DND-41 (cell line): Measurements from ENCODE around the gene BRAF.

Source experiments
- ATAC-seq: fragments of 200-7000 bp; cut with Tn5 transposase; 3 replicates; pipeline ENCODE4 v1.9.1; 2021; ENCODE audit warnings: low read depth; ENCODE audit not compliant: insufficient read depth
- DNase-seq: peaks from one replicate; pipeline ENCODE4 v3.0.0-alpha.2; 2020
- H2AFZ ChIP-seq: 2 replicates; pipeline ENCODE4 v1.6.0; 2012; ENCODE audit warnings: low read depth, low read length
- H3K27ac ChIP-seq: 2 replicates; pipeline ENCODE4 v1.5.1; 2012; ENCODE audit warnings: low read length, inconsistent platforms
- H3K27me3 ChIP-seq: fragments of 200-600 bp; sonication (generic); 2 replicates; pipeline ENCODE4 v1.6.0; 2012; ENCODE audit warnings: low read length, mild to moderate bottlenecking, inconsistent platforms; ENCODE audit not compliant: insufficient read depth, poor library complexity
- H3K36me3 ChIP-seq: 2 replicates; pipeline ENCODE4 v1.5.1; 2012; ENCODE audit warnings: low read length, inconsistent platforms; ENCODE audit not compliant: insufficient read depth
- H3K4me1 ChIP-seq: 2 replicates; pipeline ENCODE4 v1.5.1; 2012; ENCODE audit warnings: mild to moderate bottlenecking, low read length; ENCODE audit not compliant: insufficient read depth
- H3K4me2 ChIP-seq: 2 replicates; pipeline ENCODE4 v1.6.0; 2012; ENCODE audit warnings: mild to moderate bottlenecking, moderate library complexity, low read length, inconsistent platforms; ENCODE audit not compliant: insufficient read depth
- H3K4me3 ChIP-seq, 2 experiments: fragments of 200-600 bp in 1 of 2; shearing (Covaris generic) in 1 of 2; 2 replicates each; pipeline ENCODE4 v1.5.1; 2012 to 2016; ENCODE audit warnings: inconsistent platforms in 2 of 2, low read length in 2 of 2, mild to moderate bottlenecking in 2 of 2, low read depth in 1 of 2, moderate library complexity in 1 of 2
- H3K79me2 ChIP-seq: 2 replicates; pipeline ENCODE4 v1.6.0; 2012; ENCODE audit warnings: low read length, inconsistent platforms; ENCODE audit not compliant: insufficient read depth
- H3K9ac ChIP-seq: 2 replicates; pipeline ENCODE4 v1.6.0; 2012; ENCODE audit warnings: low read depth, mild to moderate bottlenecking, inconsistent platforms, low read length, moderate library complexity
- H3K9me3 ChIP-seq: 2 replicates; pipeline ENCODE4 v1.5.1; 2012; ENCODE audit warnings: low read length, moderate library complexity, mild to moderate bottlenecking, inconsistent platforms; ENCODE audit not compliant: insufficient read depth, severe bottlenecking
- H4K20me1 ChIP-seq: 2 replicates; pipeline ENCODE4 v1.6.0; 2012; ENCODE audit warnings: low read length; ENCODE audit not compliant: insufficient read depth
- EZH2 ChIP-seq: IDR thresholded peaks from 3 replicates; pipeline ENCODE4 v1.6.1; 2012; ENCODE audit warnings: borderline replicate concordance, low read depth, mild to moderate bottlenecking, moderate library complexity, low read length, inconsistent platforms; ENCODE audit not compliant: severe bottlenecking
- TF ChIP-seq, protein P1 (sequence below): IDR thresholded peaks from 2 replicates; pipeline ENCODE4 v1.5.1; 2012; ENCODE audit warnings: borderline replicate concordance, low read length, moderate library complexity, mild to moderate bottlenecking; ENCODE audit not compliant: poor library complexity, severe bottlenecking; ENCODE audit errors: extremely low read depth

Gene BRAF

DNA sequence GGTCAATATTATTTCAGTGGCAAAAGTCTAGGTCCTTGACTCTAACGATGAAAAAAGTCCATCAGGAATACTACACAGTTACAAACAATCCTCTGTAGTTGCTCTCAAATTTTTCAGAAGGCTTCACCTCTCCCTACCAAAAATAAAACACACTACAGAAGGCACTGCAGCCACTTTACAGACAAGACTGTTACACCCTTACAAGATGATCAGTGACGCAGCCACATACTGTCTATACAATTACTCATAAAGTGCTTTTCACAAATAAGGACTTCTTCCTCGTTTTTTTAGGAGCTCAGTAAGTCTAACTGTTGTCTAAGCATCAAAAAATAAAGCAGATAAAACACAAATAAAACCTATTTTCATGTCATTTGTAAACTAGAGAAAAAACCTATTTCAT lies 201.2 kb downstream of the BRAF start:
- no peak overlapping the region for H3K4me2 ChIP-seq
- H3K36me3 ChIP-seq: peaks cover 14% of the 10 kb centered on the region
- DNase-seq (no peak), ATAC-seq (no peak)
- no peak overlapping the region for H2AFZ ChIP-seq
- no peaks in the 10 kb centered on the region for H3K27me3 ChIP-seq
- H3K4me1 ChIP-seq: no peaks in the 10 kb centered on the region
- no peaks in the 10 kb centered on the region for H3K79me2 ChIP-seq
- no peak overlapping the region for H3K9ac ChIP-seq
- TF ChIP-seq, protein P1, sequence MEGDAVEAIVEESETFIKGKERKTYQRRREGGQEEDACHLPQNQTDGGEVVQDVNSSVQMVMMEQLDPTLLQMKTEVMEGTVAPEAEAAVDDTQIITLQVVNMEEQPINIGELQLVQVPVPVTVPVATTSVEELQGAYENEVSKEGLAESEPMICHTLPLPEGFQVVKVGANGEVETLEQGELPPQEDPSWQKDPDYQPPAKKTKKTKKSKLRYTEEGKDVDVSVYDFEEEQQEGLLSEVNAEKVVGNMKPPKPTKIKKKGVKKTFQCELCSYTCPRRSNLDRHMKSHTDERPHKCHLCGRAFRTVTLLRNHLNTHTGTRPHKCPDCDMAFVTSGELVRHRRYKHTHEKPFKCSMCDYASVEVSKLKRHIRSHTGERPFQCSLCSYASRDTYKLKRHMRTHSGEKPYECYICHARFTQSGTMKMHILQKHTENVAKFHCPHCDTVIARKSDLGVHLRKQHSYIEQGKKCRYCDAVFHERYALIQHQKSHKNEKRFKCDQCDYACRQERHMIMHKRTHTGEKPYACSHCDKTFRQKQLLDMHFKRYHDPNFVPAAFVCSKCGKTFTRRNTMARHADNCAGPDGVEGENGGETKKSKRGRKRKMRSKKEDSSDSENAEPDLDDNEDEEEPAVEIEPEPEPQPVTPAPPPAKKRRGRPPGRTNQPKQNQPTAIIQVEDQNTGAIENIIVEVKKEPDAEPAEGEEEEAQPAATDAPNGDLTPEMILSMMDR: no peak
- no peak for TF ChIP-seq EZH2
- no peaks in the 10 kb centered on the region for H4K20me1 ChIP-seq
- H3K27ac ChIP-seq: no peak overlapping the region
- H3K4me3 ChIP-seq: no peak overlapping the region
- no peaks in the 10 kb centered on the region for H3K9me3 ChIP-seq

DNA sequence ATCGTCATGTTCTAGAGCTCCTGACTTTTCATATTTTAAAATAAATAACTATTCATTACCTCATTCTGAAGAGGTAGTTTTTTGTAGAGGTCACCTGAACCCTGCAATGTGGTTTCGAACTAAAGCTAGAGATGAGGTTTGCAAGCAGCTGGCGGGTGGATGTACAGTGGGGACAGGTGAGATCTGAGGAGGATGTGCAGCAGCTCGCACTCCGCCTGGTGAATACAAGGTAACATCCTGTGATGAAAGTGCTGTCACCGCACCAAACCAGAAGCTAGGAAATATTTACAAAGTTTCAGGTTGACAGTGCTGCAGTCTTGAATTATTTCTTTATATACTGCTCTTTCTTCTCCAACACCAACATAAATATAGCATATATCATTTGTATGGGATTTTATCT lies 201.7 kb downstream of the BRAF start:
- TF ChIP-seq, protein P1: no peak
- TF ChIP-seq EZH2: no peak
- Histone ChIP-seq H3K9ac (no peak overlapping the region), H3K79me2 (no peaks in the 10 kb centered on the region), H3K27ac (no peak overlapping the region), H3K36me3 (peaks cover 14% of the 10 kb centered on the region), H3K4me3 (no peak overlapping the region), H2AFZ (no peak overlapping the region), H3K27me3 (no peaks in the 10 kb centered on the region), H3K4me2 (no peak overlapping the region), H3K4me1 (no peaks in the 10 kb centered on the region), H3K9me3 (no peaks in the 10 kb centered on the region), H4K20me1 (no peaks in the 10 kb centered on the region)
- no peak for ATAC-seq
- DNase-seq: no peak

DNA sequence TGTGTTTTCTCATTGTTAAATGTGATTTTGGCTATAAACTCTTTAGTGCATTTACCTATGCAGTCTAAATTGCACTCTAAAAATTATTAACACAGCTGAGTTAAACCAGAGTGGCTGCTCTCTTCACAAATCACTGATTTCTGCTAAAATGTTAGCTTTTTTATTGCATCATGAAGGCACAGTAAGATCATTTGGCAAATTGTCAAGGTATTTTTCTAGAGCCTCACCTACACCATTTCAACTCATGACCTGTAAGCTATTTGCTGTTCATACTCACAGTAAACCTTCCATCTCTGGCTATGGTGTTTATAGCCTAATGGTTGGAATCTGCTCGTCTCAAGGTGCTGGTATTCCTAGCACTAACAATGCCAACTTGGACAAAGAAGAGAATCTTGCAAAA lies 202.5 kb downstream of the BRAF start:
- Histone ChIP-seq H3K79me2 (no peaks in the 10 kb centered on the region), H3K9me3 (no peaks in the 10 kb centered on the region), H3K27me3 (no peaks in the 10 kb centered on the region), H3K36me3 (peaks cover 14% of the 10 kb centered on the region), H2AFZ (no peak overlapping the region), H4K20me1 (no peaks in the 10 kb centered on the region), H3K4me3 (no peak overlapping the region), H3K27ac (no peak overlapping the region), H3K4me2 (no peak overlapping the region), H3K4me1 (no peaks in the 10 kb centered on the region), H3K9ac (no peak overlapping the region)
- DNase-seq (no peak), ATAC-seq (no peak)
- TF ChIP-seq, protein P1: no peak
- TF ChIP-seq EZH2: no peak

DNA sequence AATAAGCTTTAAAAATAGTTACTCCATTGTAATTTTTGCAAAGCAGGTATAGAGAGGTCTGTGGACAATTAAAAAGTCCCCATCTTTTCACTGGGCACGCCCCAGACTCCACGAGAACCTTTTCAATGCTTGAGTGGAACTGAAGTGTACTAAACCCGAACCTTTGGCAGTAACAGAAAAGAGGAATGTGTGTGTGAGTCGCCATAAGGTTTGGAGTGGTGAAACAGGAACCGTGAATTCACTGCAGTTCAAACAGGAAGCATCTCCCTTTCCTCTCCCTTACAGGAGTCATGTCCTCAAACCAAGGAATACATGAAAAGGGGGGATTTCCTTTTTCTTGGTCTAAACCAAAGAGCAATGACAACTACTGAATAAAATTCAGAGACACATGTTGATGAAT lies 205.0 kb downstream of the BRAF start:
- DNase-seq (no peak), ATAC-seq (no peak)
- H3K9ac ChIP-seq: no peak overlapping the region
- H3K4me3 ChIP-seq: no peak overlapping the region
- no peak overlapping the region for H2AFZ ChIP-seq
- no peaks in the 10 kb centered on the region for H4K20me1 ChIP-seq
- H3K27ac ChIP-seq: no peak overlapping the region
- H3K9me3 ChIP-seq: no peaks in the 10 kb centered on the region
- H3K4me2 ChIP-seq: no peak overlapping the region
- H3K27me3 ChIP-seq: no peaks in the 10 kb centered on the region
- no peaks in the 10 kb centered on the region for H3K4me1 ChIP-seq
- peaks cover 5% of the 10 kb centered on the region; the same call in 1 of the 2 replicates for H3K36me3 ChIP-seq
- H3K79me2 ChIP-seq: no peaks in the 10 kb centered on the region
- TF ChIP-seq, protein P1: no peak
- no peak for TF ChIP-seq EZH2
